GM23338 (cell line): ENCODE data around the gene RNF19B. TPM values are rescaled to one million over a fixed set of nuclear protein-coding genes. Genes with fewer than 3 reads are reported as not detected.

Source experiments
- ATAC-seq: fragments of 200-7000 bp; cut with Tn5 transposase; 3 replicates; pipeline ENCODE4 v1.9.1; 2020
- DNase-seq: peaks from one replicate; pipeline ENCODE4 v3.0.0-alpha.2; 2015; ENCODE audit warnings: low spot score
- H2AFZ ChIP-seq: fragments of 200-600 bp; sonication (generic); 2 replicates; pipeline ENCODE4 v1.8.0; 2016; ENCODE audit warnings: antibody characterized with exemption, mild to moderate bottlenecking, moderate library complexity
- H3F3A ChIP-seq: fragments of 200-600 bp; sonication (generic); replicated peaks from 2 replicates; pipeline ENCODE4 v1.8.0; 2017; ENCODE audit warnings: antibody characterized with exemption, mixed run types, low read depth
- H3K27ac ChIP-seq: fragments of 200-600 bp; sonication (generic); 2 replicates; pipeline ENCODE4 v1.6.1; 2016; ENCODE audit warnings: low read depth
- H3K27me3 ChIP-seq: fragments of 200-600 bp; sonication (generic); 2 replicates; pipeline ENCODE4 v1.8.0; 2016; ENCODE audit warnings: mild to moderate bottlenecking, mixed run types, moderate library complexity; ENCODE audit not compliant: insufficient read depth
- H3K36me3 ChIP-seq: fragments of 200-600 bp; sonication (generic); 2 replicates; pipeline ENCODE4 v1.8.0; 2016; ENCODE audit warnings: mild to moderate bottlenecking; ENCODE audit not compliant: insufficient read depth
- H3K4me1 ChIP-seq: fragments of 200-600 bp; sonication (generic); 2 replicates; pipeline ENCODE4 v1.8.0; 2016; ENCODE audit warnings: mild to moderate bottlenecking, moderate library complexity; ENCODE audit not compliant: insufficient read depth
- H3K4me2 ChIP-seq: fragments of 200-600 bp; sonication (generic); 2 replicates; pipeline ENCODE4 v1.7.1; 2017; ENCODE audit warnings: mixed run types
- H3K4me3 ChIP-seq: fragments of 200-600 bp; sonication (generic); 2 replicates; pipeline ENCODE4 v1.6.1; 2016; ENCODE audit warnings: mixed run types
- H3K79me2 ChIP-seq: fragments of 200-600 bp; sonication (generic); replicated peaks from 2 replicates; pipeline ENCODE4 v1.8.0; 2017; ENCODE audit warnings: mild to moderate bottlenecking; ENCODE audit not compliant: insufficient read depth
- H3K9me2 ChIP-seq: fragments of 200-600 bp; sonication (generic); 2 replicates; pipeline ENCODE4 v1.8.0; 2017; ENCODE audit not compliant: insufficient read depth
- H4K20me1 ChIP-seq: fragments of 200-600 bp; sonication (generic); replicated peaks from 2 replicates; pipeline ENCODE4 v1.8.0; 2017; ENCODE audit warnings: mild to moderate bottlenecking; ENCODE audit not compliant: insufficient read depth
- H3K27ac Mint-ChIP-seq: 2 replicates; pipeline ENCODE4 v1.8.0; 2020; ENCODE audit warnings: inconsistent platforms, mild to moderate bottlenecking, moderate library complexity, mixed read lengths
- H3K27me3 Mint-ChIP-seq: 3 replicates; pipeline ENCODE4 v1.8.0; 2022; ENCODE audit warnings: low read depth, mild to moderate bottlenecking, moderate library complexity, mixed read lengths, inconsistent platforms; ENCODE audit not compliant: insufficient read depth, poor library complexity
- H3K36me3 Mint-ChIP-seq: 3 replicates; pipeline ENCODE4 v1.8.0; 2021; ENCODE audit warnings: low read depth, mild to moderate bottlenecking, inconsistent platforms, moderate library complexity, mixed read lengths
- H3K4me1 Mint-ChIP-seq: 3 replicates; pipeline ENCODE4 v1.8.0; 2020; ENCODE audit warnings: mild to moderate bottlenecking, inconsistent platforms, mixed read lengths
- H3K4me3 Mint-ChIP-seq: 3 replicates; pipeline ENCODE4 v1.8.0; 2021; ENCODE audit warnings: moderate library complexity, mild to moderate bottlenecking, inconsistent platforms, mixed read lengths
- H3K9me3 Mint-ChIP-seq: 3 replicates; pipeline ENCODE4 v1.8.0; 2020; ENCODE audit warnings: moderate library complexity, mild to moderate bottlenecking, inconsistent platforms, mixed read lengths
- CREB1 ChIP-seq: fragments of 250-450 bp; sonication (Bioruptor Pico); IDR thresholded peaks from 2 replicates; pipeline ENCODE4 v1.5.0; 2020; ENCODE audit warnings: low read depth, mild to moderate bottlenecking, moderate library complexity
- ETS1 ChIP-seq: IDR thresholded peaks from 2 replicates; pipeline ENCODE4 v1.6.1; 2016; ENCODE audit warnings: antibody characterized with exemption
- EZH2 ChIP-seq: fragments of 200-600 bp; sonication (generic); IDR thresholded peaks from one replicate; pipeline ENCODE4 v1.8.0; 2017; ENCODE audit warnings: antibody characterized with exemption, mild to moderate bottlenecking, low read depth; ENCODE audit not compliant: unreplicated experiment
- EZH2phosphoT487 ChIP-seq: fragments of 200-600 bp; sonication (generic); IDR thresholded peaks from one replicate; pipeline ENCODE4 v1.8.1; 2018; ENCODE audit warnings: antibody characterized with exemption; ENCODE audit not compliant: unreplicated experiment
- POLR2AphosphoS5 ChIP-seq: IDR thresholded peaks from 2 replicates; pipeline ENCODE4 v1.6.1; 2016; ENCODE audit warnings: antibody characterized with exemption, low read depth
- ZNF114 ChIP-seq: fragments of 250-450 bp; sonication (Bioruptor Pico); IDR thresholded peaks from 2 replicates; pipeline ENCODE4 v1.5.0; 2020; ENCODE audit warnings: mild to moderate bottlenecking, moderate library complexity
- ZNF462 ChIP-seq: fragments of 250-450 bp; sonication (Bioruptor Pico); IDR thresholded peaks from 2 replicates; pipeline ENCODE4 v1.5.0; 2020; ENCODE audit warnings: mild to moderate bottlenecking, moderate library complexity
- polyA plus RNA-seq: library from polyadenylated mRNA; unstranded; fragments of >200 nt; fragmentation: Nextera tagmentation; extraction: Ambion mirVana; gene quantifications from 2 replicates; pipeline ENCODE4 v1.2.1, GENCODE V29; 2016
- total RNA-seq: library from RNA; depleted of rRNA; stranded (reverse); fragments of >200 nt; shearing (Covaris generic); gene quantifications from 2 replicates; pipeline ENCODE4 v1.2.3, GENCODE V29; 2014

Gene RNF19B
- total and polyA plus RNA-seq, 2 experiments from 2014 or later: 2.9 to 11.9 TPM

GRCh38 chr1:32929366-32929765 lies 35.2 kb downstream of the RNF19B start:
- Histone ChIP-seq H3K4me1 (peaks cover 15% of the 10 kb centered on the region), H3K79me2 (no peaks in the 10 kb centered on the region), H3F3A (peaks cover 3% of the 10 kb centered on the region; the same call in 1 of the 2 replicates), H4K20me1 (0 out of 2 replicates have a peak, but pooled peaks cover 4% of the 10 kb centered on the region), H3K36me3 (no peaks in the 10 kb centered on the region), H3K4me3 (no peak overlapping the region), H3K4me2 (no peak overlapping the region), H3K27me3 (peaks cover 58% of the 10 kb centered on the region), H3K27ac (no peak overlapping the region), H2AFZ (no peak overlapping the region), H3K9me2 (no peaks in the 10 kb centered on the region)
- TF ChIP-seq EZH2phosphoT487 (no peak), EZH2 (no peak)
- ATAC-seq (no peak), DNase-seq (no peak)
- Mint-ChIP-seq H3K4me3 (no peak overlapping the region), H3K9me3 (peaks cover 7% of the 10 kb centered on the region; the same call in 2 of the 3 replicates), H3K27me3 (peaks cover 30% of the 10 kb centered on the region), H3K4me1 (peaks cover 16% of the 10 kb centered on the region), H3K27ac (no peak overlapping the region), H3K36me3 (no peaks in the 10 kb centered on the region; the same call in 2 of the 3 replicates)

GRCh38 chr1:32928715-32929114 lies 35.9 kb downstream of the RNF19B start:
- H3K27ac ChIP-seq: no peak overlapping the region
- no peak overlapping the region for H3K27ac Mint-ChIP-seq
- H3K27me3 ChIP-seq: peaks cover 65% of the 10 kb centered on the region
- DNase-seq (no peak), ATAC-seq (no peak)
- H3K36me3 ChIP-seq: no peaks in the 10 kb centered on the region
- H3K4me1 Mint-ChIP-seq: peaks cover 15% of the 10 kb centered on the region
- H3K9me3 Mint-ChIP-seq: peaks cover 7% of the 10 kb centered on the region; the same call in 2 of the 3 replicates
- H3K4me3 ChIP-seq: no peak overlapping the region
- peaks cover 3% of the 10 kb centered on the region; the same call in 1 of the 2 replicates for H3F3A ChIP-seq
- no peaks in the 10 kb centered on the region for H3K79me2 ChIP-seq
- H2AFZ ChIP-seq: no peak overlapping the region
- H3K27me3 Mint-ChIP-seq: peaks cover 37% of the 10 kb centered on the region
- no peaks in the 10 kb centered on the region; the same call in 2 of the 3 replicates for H3K36me3 Mint-ChIP-seq
- H3K9me2 ChIP-seq: no peaks in the 10 kb centered on the region
- no peak for TF ChIP-seq ETS1
- TF ChIP-seq EZH2phosphoT487: no peak
- TF ChIP-seq ZNF462 (CRISPR knock-in tag): no peak
- no peak for TF ChIP-seq EZH2
- no peak for TF ChIP-seq CREB1 (CRISPR knock-in tag)
- no peak for TF ChIP-seq ZNF114 (CRISPR knock-in tag)
- TF ChIP-seq POLR2AphosphoS5: no peak
- H3K4me1 ChIP-seq: peaks cover 13% of the 10 kb centered on the region
- H4K20me1 ChIP-seq: 0 out of 2 replicates have a peak, but pooled peaks cover 4% of the 10 kb centered on the region
- no peak overlapping the region for H3K4me2 ChIP-seq
- H3K4me3 Mint-ChIP-seq: no peak overlapping the region
